Pancreas (tissue), 10 donors: Measurements from ENCODE around the gene ABHD13. TPM values are rescaled to one million over a fixed set of nuclear protein-coding genes. Genes with fewer than 3 reads are reported as not detected.

Source experiments
- ATAC-seq, 4 donors: fragments of 200-7000 bp; cut with Tn5 transposase; one replicate each; pipeline versions ENCODE4 v1.8.0 to v1.9.1; 2020; ENCODE audit warnings: mild to moderate bottlenecking in 4 of 4, moderate library complexity in 4 of 4
- DNase-seq, 6 donors: peaks; one replicate each; pipeline ENCODE4 v3.0.0-alpha.2; 2020
- FAIRE-seq: peaks from 2 replicates; lab custom pipeline; 2012; peaks lifted over from hg19 to GRCh38; lab: Jason Lieb, UNC
- H3K27ac ChIP-seq, 4 donors: fragments of 200-600 bp; sonication (generic); 1 replicate in 3 of 4; 2 replicates in 1 of 4; pipeline versions ENCODE4 v1.5.0 to v1.8.0; 2020
- H3K27me3 ChIP-seq, 4 donors: fragments of 200-600 bp; one replicate each; pipeline ENCODE4 v1.8.0; 2021
- H3K36me3 ChIP-seq, 3 donors: fragments of 200-600 bp; sonication (generic) in 1 of 3; one replicate each; pipeline versions ENCODE4 v1.5.0 to v1.8.0; 2020 to 2021
- H3K4me1 ChIP-seq, 3 donors: fragments of 200-600 bp; one replicate each; pipeline ENCODE4 v1.8.0; 2021
- H3K4me3 ChIP-seq, 4 donors: fragments of 200-600 bp; sonication (generic) in 2 of 4; one replicate each; pipeline versions ENCODE4 v1.5.0 to v1.8.0; 2020 to 2021
- H3K9me3 ChIP-seq, 4 donors: fragments of 200-600 bp; one replicate each; pipeline ENCODE4 v1.8.0; 2021
- CTCF ChIP-seq, 4 donors: fragments of 200-600 bp; sonication (generic) in 3 of 4; IDR thresholded peaks; one replicate each; pipeline versions ENCODE4 v1.5.0 to v1.8.0; 2021; ENCODE audit warnings: antibody characterized with exemption in 4 of 4
- WGBS, 2 donors: extraction: QIAGEN DNeasy Blood & Tissue Kit; methylation state at CpG; one replicate each; pipeline ENCODE4 v1.1.7; 2013; 5-methylcytosine and 5-hydroxymethylcytosine counted together
- intact Hi-C, 3 donors: fragments of 100-400 bp; cut with DNase I; formaldehyde crosslinking; loops; one replicate each; pipeline versions ENCODE4 v1.11.1 to v1.14.2; 2022
- polyA plus RNA-seq, 2 donors: library from polyadenylated mRNA; stranded (reverse); fragments of 200-250 nt; gene quantifications; one replicate each; pipeline ENCODE4 v1.2.3, GENCODE V29; 2013
- total RNA-seq, 6 donors: library from RNA; stranded (reverse); fragmentation: NEBNext Ultra II Directional in 4 of 6; extraction: Animal tissue kit (Norgen Biotek cat#: 25700) in 4 of 6; gene quantifications; one replicate each; pipeline versions ENCODE4 v1.2.1 to v1.2.4, GENCODE V29; 2021 to 2023
- donor health status: healthy with polysubstance abuse.
- donor health status: DM: no; HTN: no; CAD: no; lungs with moderate emphysema.
- donor health status: DM: no; HTN: no; CAD: no.
- donor health status: control.
- donor health status: control.
- donor health status: Bipolar disorder and iron deficiency.
- donor health status: DM: yes; HTN: yes; CAD: no.
- donor health status: DM: no; HTN: no; CAD: no.
- donor health status: DM: no; HTN: no; CAD: no.
- donor health status: DM: yes; HTN: yes; CAD: no.

Gene ABHD13
- total and polyA plus RNA-seq, 8 donors = 1.5 to 5.2 (median 3.0) TPM

GRCh38 chr13:108278466-108278865, 60.3 kb downstream of the ABHD13 start:
- WGBS, 2 donors = 95 to 96% methylated on average over 1 of the region's 1 CpG
- Histone ChIP-seq H3K27me3 (no peaks in the 10 kb centered on the region), H3K27ac (no peak overlapping the region), H3K4me1 (peaks cover 0 to 8% (median 0%) of the 10 kb centered on the region in 3 donors), H3K36me3 (no peaks in the 10 kb centered on the region), H3K9me3 (no peaks in the 10 kb centered on the region), H3K4me3 (no peak overlapping the region)
- DNase-seq (no peak), FAIRE-seq (no peak), ATAC-seq (no peak)
- intact Hi-C loops = no loop called here
- no peak for TF ChIP-seq CTCF (IDR thresholded peaks at IDR 0.05)

- no peak for DNase-seq
- no peaks in the 10 kb centered on the region for H3K9me3 ChIP-seq
- no peaks in the 10 kb centered on the region for H3K36me3 ChIP-seq
- no peak overlapping the region for H3K4me3 ChIP-seq
- no peaks in the 10 kb centered on the region for H3K4me1 ChIP-seq
- TF ChIP-seq CTCF (IDR thresholded peaks at IDR 0.05) = no peak
- ATAC-seq = no peak
- no peak overlapping the region for H3K27ac ChIP-seq
- intact Hi-C loops = no loop called here
- no peaks in the 10 kb centered on the region for H3K27me3 ChIP-seq
- FAIRE-seq = no peak
- 69 to 76% methylated on average over 4 of the region's 4 CpGs for WGBS, 2 donors
These were observed 63.7 kb downstream of the ABHD13 start for GRCh38 chr13:108281901-108282300.

- intact Hi-C loops = no loop called here
- Histone ChIP-seq H3K4me1 (no peaks in the 10 kb centered on the region), H3K27ac (no peak overlapping the region), H3K4me3 (no peak overlapping the region), H3K9me3 (no peaks in the 10 kb centered on the region), H3K27me3 (no peaks in the 10 kb centered on the region), H3K36me3 (no peaks in the 10 kb centered on the region)
- ATAC-seq = no peak
- no peak for TF ChIP-seq CTCF (IDR thresholded peaks at IDR 0.05)
- DNase-seq = no peak
- FAIRE-seq = no peak
- 16 to 28% methylated on average over 3 of the region's 3 CpGs for WGBS, 2 donors
These were observed 64.9 kb downstream of the ABHD13 start for GRCh38 chr13:108283110-108283509.

Other genes starting within 250 kb of the ABHD13 start
- gene LIG4, start 2.9 kb upstream of the ABHD13 start, total RNA-seq = 1 to 10 TPM; 1.6 to 5.8 (median 3.1) TPM
- 1 to 10 TPM; 5.0 to 7.1 TPM for gene LIG4, start 2.9 kb upstream of the ABHD13 start, polyA plus RNA-seq
- gene TNFSF13B, start 51.3 kb downstream of the ABHD13 start, total RNA-seq = 1 to 10 TPM in 3 of 6 donors, under 1 TPM in 3; 0.47 to 4.1 (median 1.3) TPM
- 1 to 10 TPM; 1.6 to 2.2 TPM for gene TNFSF13B, start 51.3 kb downstream of the ABHD13 start, polyA plus RNA-seq